Stimulated activated CD4-positive, alpha-beta T cell treated with anti-CD3 and anti-CD28 coated beads, Interleukin-15, amount 100 ng/mL, for 24 hours (primary cell): ENCODE results near the gene SEPSECS.
"Not testable (repeated sequence)": the region's sequence is repeated elsewhere in the genome, so short reads cannot be mapped to it uniquely, and the experiment has no call there.

Experiments
- DNase-seq: peaks from one replicate; pipeline ENCODE4 v3.0.0-alpha.2; 2020

The SEPSECS gene

DNA sequence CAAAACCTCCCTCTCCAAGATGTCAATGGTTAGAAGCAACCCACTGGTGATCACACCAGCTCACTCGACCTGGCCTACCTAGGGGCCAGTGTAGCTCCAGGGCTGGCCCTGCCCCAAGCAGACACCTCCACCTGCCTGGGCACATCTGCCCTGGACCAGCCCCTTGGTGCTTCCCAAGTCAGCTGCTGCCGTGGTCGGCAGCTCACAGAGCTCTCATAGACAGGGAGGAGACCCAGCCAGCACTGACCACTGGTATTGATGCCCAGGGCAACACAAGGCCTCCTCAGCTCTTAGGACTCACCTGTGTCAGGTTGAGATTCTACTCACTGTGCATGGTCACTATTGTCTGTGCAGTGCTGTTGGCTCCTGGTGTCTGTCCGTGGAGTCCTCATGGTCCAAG, 51.7 kb downstream of the SEPSECS start:
- no peak for DNase-seq

- DNase-seq = no peak
Measured at GRCh38 chr4:25107827-25108516, 52.3 kb downstream of the SEPSECS start.

GRCh38 chr4:25106363-25107151, 53.7 kb downstream of the SEPSECS start:
- no peak for DNase-seq

- DNase-seq = no peak
Measured at GRCh38 chr4:25104591-25104990, 55.7 kb downstream of the SEPSECS start.

GRCh38 chr4:25103418-25103817, 56.8 kb downstream of the SEPSECS start:
- DNase-seq = no peak

GRCh38 chr4:25101836-25102235, 58.4 kb downstream of the SEPSECS start:
- DNase-seq = no peak

GRCh38 chr4:25100710-25101109, 59.5 kb downstream of the SEPSECS start:
- no peak for DNase-seq

DNA sequence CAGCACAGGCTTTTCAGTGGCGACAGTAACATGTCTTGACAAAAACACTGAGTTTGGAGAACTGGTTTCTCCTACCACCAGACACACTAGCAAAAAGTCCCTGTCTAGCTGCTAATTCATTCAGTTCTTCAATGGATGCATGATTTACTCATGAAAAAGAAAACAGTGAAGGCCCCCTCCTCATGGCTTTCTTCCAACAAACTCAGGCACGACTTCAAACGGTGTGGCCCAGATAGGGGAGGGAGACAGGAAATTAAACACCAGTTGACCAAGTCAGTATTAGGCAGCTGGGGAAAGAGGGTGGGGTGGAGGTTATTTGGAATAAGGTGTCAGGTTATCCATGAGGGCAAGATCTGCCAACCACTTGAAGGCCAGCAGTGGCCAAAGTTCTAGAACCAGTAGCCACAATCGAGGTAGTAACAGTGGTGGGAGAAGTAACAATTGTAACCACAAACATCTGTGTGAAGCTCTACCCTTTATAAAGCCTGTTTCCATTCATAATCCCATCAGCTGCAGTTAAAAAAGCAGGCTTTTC, 60.2 kb downstream of the SEPSECS start:
- DNase-seq = no peak

DNA sequence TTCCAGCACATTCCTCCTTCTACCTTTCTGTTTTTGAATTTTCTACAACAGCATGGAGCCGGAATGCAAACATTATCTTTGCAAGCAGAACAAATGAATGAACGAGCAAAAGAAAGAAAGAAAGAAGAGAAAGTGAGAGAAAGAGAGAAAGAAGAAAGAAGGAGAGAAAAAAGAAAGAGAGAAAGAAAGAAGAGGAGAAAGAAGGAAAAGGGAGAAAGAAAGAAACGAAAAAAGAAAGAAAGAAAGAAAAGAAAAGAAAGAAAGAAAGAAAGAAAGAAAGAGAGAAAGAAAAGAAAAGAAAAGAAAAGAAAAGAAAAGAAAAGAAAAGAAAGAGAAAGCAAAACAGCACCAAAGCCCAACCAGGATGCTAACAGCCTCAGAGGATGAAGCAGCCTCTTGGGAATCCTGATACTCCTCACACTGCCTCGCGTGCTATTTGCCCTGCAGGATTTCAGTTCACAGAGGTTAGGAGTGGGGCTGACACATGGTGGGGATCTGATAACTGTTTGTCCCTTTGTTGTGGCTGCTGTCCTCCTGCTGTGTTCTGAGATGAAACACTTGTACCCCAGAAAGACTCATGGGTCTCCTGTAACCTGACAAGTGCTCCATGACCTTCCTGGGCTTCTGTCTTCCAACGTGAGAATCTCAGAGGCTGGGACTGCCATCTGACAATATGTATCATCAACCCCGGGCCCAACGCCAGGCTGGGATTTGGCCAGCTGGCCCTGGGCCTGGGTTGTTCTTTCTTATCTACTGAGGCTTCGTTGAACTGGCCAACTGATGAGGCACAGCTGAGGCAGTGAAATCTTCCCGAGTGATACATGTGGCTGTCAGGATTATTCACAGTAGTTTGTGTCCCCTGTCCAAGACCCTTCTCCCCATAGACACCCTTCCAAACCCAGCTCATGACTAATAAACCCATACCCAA, 61.0 kb downstream of the SEPSECS start:
- no peak for DNase-seq

GRCh38 chr4:25096981-25097443, 63.2 kb downstream of the SEPSECS start:
- no peak for DNase-seq

- DNase-seq = no peak
Measured at GRCh38 chr4:25096251-25096980, 63.8 kb downstream of the SEPSECS start.

GRCh38 chr4:25095837-25096236, 64.4 kb downstream of the SEPSECS start:
- DNase-seq = no peak

- DNase-seq = no peak
Measured at GRCh38 chr4:25092139-25092538, 68.1 kb downstream of the SEPSECS start.

GRCh38 chr4:25090516-25090915, 69.7 kb downstream of the SEPSECS start:
- no peak for DNase-seq

DNA sequence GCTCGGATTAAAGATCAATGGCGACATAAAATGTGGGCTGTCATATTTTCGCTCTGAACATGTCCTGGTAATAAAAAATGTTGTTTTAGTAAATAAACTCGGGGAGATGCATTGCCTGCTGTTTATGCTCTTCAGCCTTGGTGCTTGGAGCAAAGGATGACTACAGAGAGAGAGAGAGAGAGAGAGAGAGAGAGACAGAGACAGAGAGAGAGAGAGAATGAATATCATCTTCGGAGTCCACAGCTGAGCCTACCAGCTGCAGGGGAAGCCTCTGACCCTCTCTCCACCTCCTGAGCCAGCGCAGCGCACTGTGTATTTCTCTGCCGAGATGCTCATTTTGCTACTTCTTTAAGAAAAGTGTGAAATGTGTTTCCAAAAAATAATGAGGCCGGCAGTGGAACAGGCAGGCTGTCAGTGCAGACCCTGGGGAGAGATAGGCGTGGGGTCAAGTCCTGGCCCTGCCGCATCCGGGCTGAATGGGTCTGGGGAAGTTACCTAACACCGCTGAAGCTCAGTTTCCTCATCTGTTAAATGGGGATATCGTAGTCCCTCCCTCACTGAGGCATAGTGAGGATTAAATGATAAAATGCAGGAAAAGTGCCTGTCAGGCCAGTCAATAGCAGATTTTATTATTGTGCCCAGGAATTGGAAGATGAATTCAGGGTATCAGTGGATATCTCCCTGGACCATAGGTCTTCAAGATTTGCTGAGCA, 71.0 kb downstream of the SEPSECS start:
- DNase-seq = no peak

DNA sequence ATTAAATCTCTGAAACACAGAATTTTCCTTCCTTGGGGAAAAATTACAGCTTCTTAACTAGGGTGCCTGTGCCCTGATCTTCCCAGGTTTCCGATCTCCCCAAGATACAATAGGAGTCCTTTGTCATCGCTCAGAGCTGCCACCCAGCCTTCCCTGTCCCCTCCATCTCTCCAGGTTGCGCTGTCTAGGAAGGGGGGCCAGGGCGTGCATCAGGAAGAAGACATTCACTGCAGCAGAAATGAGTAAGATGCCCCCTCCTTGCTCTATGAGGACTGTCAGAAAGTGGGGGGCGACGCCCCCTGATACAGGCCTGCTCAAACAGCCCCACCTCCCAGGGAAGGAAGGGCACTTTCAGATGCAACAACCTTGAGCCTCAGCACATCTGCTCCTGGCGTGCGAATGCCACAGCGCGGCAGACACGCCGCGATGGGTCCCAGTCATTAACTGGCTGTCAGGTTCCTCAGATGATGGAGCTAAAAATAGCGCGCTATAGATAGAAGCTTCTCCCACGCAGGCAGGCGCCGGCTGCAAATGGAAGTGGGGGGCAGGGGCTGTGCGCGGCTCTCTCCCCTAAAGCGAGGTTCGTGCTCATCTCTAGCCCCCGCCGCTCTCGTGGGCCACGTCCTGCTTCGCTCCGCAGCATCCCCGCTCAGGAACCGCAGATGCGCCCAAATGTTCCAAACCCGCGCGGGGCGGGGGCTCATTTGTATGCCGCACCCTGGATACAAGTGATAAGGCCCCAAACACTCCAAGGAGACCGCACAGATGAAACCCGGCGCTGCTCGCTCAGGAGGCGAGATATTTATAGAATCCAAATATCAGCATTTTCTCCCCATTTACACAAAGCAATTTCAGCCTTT, 71.9 kb downstream of the SEPSECS start:
- peak; percentile 21 for DNase-seq

- DNase-seq = no peak
Measured at GRCh38 chr4:25085671-25086070, 74.6 kb downstream of the SEPSECS start.

GRCh38 chr4:25083441-25083840, 76.8 kb downstream of the SEPSECS start:
- not testable (repeated sequence) for DNase-seq

DNA sequence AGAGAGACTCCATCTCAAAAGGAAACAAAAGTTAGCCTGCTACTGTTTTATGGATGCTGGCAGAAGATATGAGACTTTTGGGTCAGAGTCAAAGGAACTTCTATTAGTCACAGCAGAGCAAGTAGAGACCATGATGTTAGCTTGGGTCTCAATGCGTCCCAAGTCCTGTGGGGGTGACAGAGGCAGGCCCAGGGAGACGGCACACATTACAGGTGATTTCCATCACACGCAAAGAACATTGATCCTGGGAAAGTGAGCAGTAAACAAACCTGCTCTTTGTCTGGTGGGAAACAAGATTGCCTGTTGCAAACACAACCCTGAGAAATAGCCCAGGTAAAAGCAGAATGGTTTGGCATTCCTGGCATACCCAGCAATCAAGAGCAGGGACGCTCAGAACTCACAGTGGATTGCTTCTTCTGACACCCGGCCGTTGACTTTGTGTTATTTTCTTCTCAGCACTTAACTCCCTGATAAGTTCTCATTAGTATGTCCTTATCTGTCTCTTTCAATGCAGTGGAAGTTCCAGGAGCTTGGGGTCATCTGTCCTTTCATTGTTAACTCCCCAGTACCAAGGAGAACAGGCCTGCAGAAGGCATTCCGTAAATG, 78.3 kb downstream of the SEPSECS start:
- DNase-seq = no peak

DNA sequence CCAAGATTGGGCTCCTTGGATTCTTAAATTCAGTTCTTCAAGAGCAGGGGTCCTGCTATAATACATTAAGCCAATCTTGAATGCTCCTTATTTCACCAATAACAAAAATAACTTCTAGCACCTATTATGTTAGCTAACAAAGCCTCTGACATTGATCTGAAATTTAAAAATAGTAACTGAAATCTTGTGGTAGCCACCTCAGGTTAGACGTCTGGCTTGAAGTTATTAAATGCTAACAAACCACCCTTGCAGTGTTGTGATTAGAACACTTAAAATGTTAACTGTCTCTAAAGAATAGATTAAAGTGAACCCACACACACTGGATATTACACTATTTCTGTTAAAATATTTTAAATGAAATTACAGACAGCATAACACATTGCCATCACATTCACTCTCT, 79.7 kb downstream of the SEPSECS start:
- DNase-seq = no peak
